Colonic mucosa (tissue), 4 donors: ENCODE data around the gene ZNF516. TPM values are rescaled to one million over a fixed set of nuclear protein-coding genes. Genes with fewer than 3 reads are reported as not detected.

ENCODE experiments used
- DNase-seq: peaks from one replicate; pipeline ENCODE4 v3.0.0-alpha.2; 2020
- H3K27ac ChIP-seq: fragments of 200-600 bp; one replicate; pipeline ENCODE4 v1.8.0; 2021
- H3K27me3 ChIP-seq: fragments of 200-600 bp; one replicate; pipeline ENCODE4 v1.8.0; 2021
- H3K36me3 ChIP-seq: fragments of 200-600 bp; one replicate; pipeline ENCODE4 v1.8.0; 2021
- H3K4me1 ChIP-seq: fragments of 200-600 bp; one replicate; pipeline ENCODE4 v1.8.0; 2021; ENCODE audit warnings: mild to moderate bottlenecking
- H3K4me3 ChIP-seq: fragments of 200-600 bp; one replicate; pipeline ENCODE4 v1.8.0; 2021
- H3K9ac ChIP-seq, 2 donors: one replicate each; pipeline ENCODE4 v1.7.0; 2013; ENCODE audit warnings: control low read depth in 2 of 2, low read depth in 2 of 2, low read length in 2 of 2
- H3K9me3 ChIP-seq: fragments of 200-600 bp; one replicate; pipeline ENCODE4 v1.8.0; 2021
- CTCF ChIP-seq: fragments of 200-600 bp; IDR thresholded peaks from one replicate; pipeline ENCODE4 v1.8.0; 2022; ENCODE audit warnings: antibody characterized with exemption, mild to moderate bottlenecking
- intact Hi-C: fragments of 100-400 bp; cut with DNase I; formaldehyde crosslinking; loops from one replicate; pipeline ENCODE4 v1.14.1; 2022
- total RNA-seq, 2 donors: library from RNA; stranded (reverse); fragmentation: NEBNext Ultra II Directional in 1 of 2; extraction: Animal tissue kit (Norgen Biotek cat#: 25700) in 1 of 2; gene quantifications; one replicate each; pipeline ENCODE4 v1.2.1, GENCODE V29; 2021
- donor health status: healthy.
- donor health status: DM: no; HTN: no; CAD: no.
- donor health status: DM: no; HTN: no; CAD: no.

Gene ZNF516
- total RNA-seq, 2 donors from 2014 or later: 15.2 to 21.3 TPM

GRCh38 chr18:76357585-76358260 lies 137.3 kb downstream of the ZNF516 start:
- H3K9ac ChIP-seq: no peak overlapping the region
- no peak overlapping the region for H3K27ac ChIP-seq
- no peak overlapping the region for H3K4me3 ChIP-seq
- intact Hi-C loops: no loop called here
- no peak for DNase-seq
- no peaks in the 10 kb centered on the region for H3K27me3 ChIP-seq
- H3K36me3 ChIP-seq: no peaks in the 10 kb centered on the region
- H3K9me3 ChIP-seq: no peaks in the 10 kb centered on the region
- TF ChIP-seq CTCF: no peak
- no peaks in the 10 kb centered on the region for H3K4me1 ChIP-seq

GRCh38 chr18:76357174-76357573 lies 137.9 kb downstream of the ZNF516 start:
- Histone ChIP-seq H3K4me3 (no peak overlapping the region), H3K9ac (no peak overlapping the region), H3K4me1 (no peaks in the 10 kb centered on the region), H3K27ac (no peak overlapping the region), H3K27me3 (no peaks in the 10 kb centered on the region), H3K36me3 (no peaks in the 10 kb centered on the region), H3K9me3 (no peaks in the 10 kb centered on the region)
- intact Hi-C loops: no loop called here
- no peak for DNase-seq
- TF ChIP-seq CTCF: no peak

GRCh38 chr18:76356666-76357065 lies 138.4 kb downstream of the ZNF516 start:
- Histone ChIP-seq H3K4me3 (no peak overlapping the region), H3K9me3 (no peaks in the 10 kb centered on the region), H3K27me3 (no peaks in the 10 kb centered on the region), H3K9ac (no peak overlapping the region), H3K27ac (no peak overlapping the region), H3K4me1 (no peaks in the 10 kb centered on the region), H3K36me3 (no peaks in the 10 kb centered on the region)
- intact Hi-C loops: no loop called here
- no peak for DNase-seq
- TF ChIP-seq CTCF: no peak

GRCh38 chr18:76354348-76354747 lies 140.7 kb downstream of the ZNF516 start:
- no peak overlapping the region for H3K4me3 ChIP-seq
- H3K9me3 ChIP-seq: no peaks in the 10 kb centered on the region
- no peaks in the 10 kb centered on the region for H3K36me3 ChIP-seq
- TF ChIP-seq CTCF: no peak
- DNase-seq: no peak
- H3K27me3 ChIP-seq: no peaks in the 10 kb centered on the region
- no peak overlapping the region for H3K27ac ChIP-seq
- no peaks in the 10 kb centered on the region for H3K4me1 ChIP-seq
- H3K9ac ChIP-seq: no peak overlapping the region
- intact Hi-C loops: no loop called here

- no peak overlapping the region for H3K9ac ChIP-seq
- H3K4me3 ChIP-seq: no peak overlapping the region
- no peaks in the 10 kb centered on the region for H3K36me3 ChIP-seq
- H3K4me1 ChIP-seq: peaks cover 5% of the 10 kb centered on the region
- no peaks in the 10 kb centered on the region for H3K27me3 ChIP-seq
- TF ChIP-seq CTCF: no peak
- intact Hi-C loops: no loop called here
- no peak overlapping the region for H3K27ac ChIP-seq
- no peaks in the 10 kb centered on the region for H3K9me3 ChIP-seq
- no peak for DNase-seq
These were observed 141.5 kb downstream of the ZNF516 start for GRCh38 chr18:76353500-76353899.
